GM23338 (cell line): ENCODE results near the gene ADD3. TPM values are rescaled to one million over a fixed set of nuclear protein-coding genes. Genes with fewer than 3 reads are reported as not detected.

ENCODE experiments used
- ATAC-seq: fragments of 200-7000 bp; cut with Tn5 transposase; 3 replicates; pipeline ENCODE4 v1.9.1; 2020
- DNase-seq: peaks from one replicate; pipeline ENCODE4 v3.0.0-alpha.2; 2015; ENCODE audit warnings: low spot score
- H2AFZ ChIP-seq: fragments of 200-600 bp; sonication (generic); 2 replicates; pipeline ENCODE4 v1.8.0; 2016; ENCODE audit warnings: antibody characterized with exemption, mild to moderate bottlenecking, moderate library complexity
- H3F3A ChIP-seq: fragments of 200-600 bp; sonication (generic); replicated peaks from 2 replicates; pipeline ENCODE4 v1.8.0; 2017; ENCODE audit warnings: antibody characterized with exemption, mixed run types, low read depth
- H3K27ac ChIP-seq: fragments of 200-600 bp; sonication (generic); 2 replicates; pipeline ENCODE4 v1.6.1; 2016; ENCODE audit warnings: low read depth
- H3K27me3 ChIP-seq: fragments of 200-600 bp; sonication (generic); 2 replicates; pipeline ENCODE4 v1.8.0; 2016; ENCODE audit warnings: mild to moderate bottlenecking, mixed run types, moderate library complexity; ENCODE audit not compliant: insufficient read depth
- H3K36me3 ChIP-seq: fragments of 200-600 bp; sonication (generic); 2 replicates; pipeline ENCODE4 v1.8.0; 2016; ENCODE audit warnings: mild to moderate bottlenecking; ENCODE audit not compliant: insufficient read depth
- H3K4me1 ChIP-seq: fragments of 200-600 bp; sonication (generic); 2 replicates; pipeline ENCODE4 v1.8.0; 2016; ENCODE audit warnings: mild to moderate bottlenecking, moderate library complexity; ENCODE audit not compliant: insufficient read depth
- H3K4me2 ChIP-seq: fragments of 200-600 bp; sonication (generic); 2 replicates; pipeline ENCODE4 v1.7.1; 2017; ENCODE audit warnings: mixed run types
- H3K4me3 ChIP-seq: fragments of 200-600 bp; sonication (generic); 2 replicates; pipeline ENCODE4 v1.6.1; 2016; ENCODE audit warnings: mixed run types
- H3K79me2 ChIP-seq: fragments of 200-600 bp; sonication (generic); replicated peaks from 2 replicates; pipeline ENCODE4 v1.8.0; 2017; ENCODE audit warnings: mild to moderate bottlenecking; ENCODE audit not compliant: insufficient read depth
- H3K9me2 ChIP-seq: fragments of 200-600 bp; sonication (generic); 2 replicates; pipeline ENCODE4 v1.8.0; 2017; ENCODE audit not compliant: insufficient read depth
- H4K20me1 ChIP-seq: fragments of 200-600 bp; sonication (generic); replicated peaks from 2 replicates; pipeline ENCODE4 v1.8.0; 2017; ENCODE audit warnings: mild to moderate bottlenecking; ENCODE audit not compliant: insufficient read depth
- H3K27ac Mint-ChIP-seq: 2 replicates; pipeline ENCODE4 v1.8.0; 2020; ENCODE audit warnings: inconsistent platforms, mild to moderate bottlenecking, moderate library complexity, mixed read lengths
- H3K27me3 Mint-ChIP-seq: 3 replicates; pipeline ENCODE4 v1.8.0; 2022; ENCODE audit warnings: low read depth, mild to moderate bottlenecking, moderate library complexity, mixed read lengths, inconsistent platforms; ENCODE audit not compliant: insufficient read depth, poor library complexity
- H3K36me3 Mint-ChIP-seq: 3 replicates; pipeline ENCODE4 v1.8.0; 2021; ENCODE audit warnings: low read depth, mild to moderate bottlenecking, inconsistent platforms, moderate library complexity, mixed read lengths
- H3K4me1 Mint-ChIP-seq: 3 replicates; pipeline ENCODE4 v1.8.0; 2020; ENCODE audit warnings: mild to moderate bottlenecking, inconsistent platforms, mixed read lengths
- H3K4me3 Mint-ChIP-seq: 3 replicates; pipeline ENCODE4 v1.8.0; 2021; ENCODE audit warnings: moderate library complexity, mild to moderate bottlenecking, inconsistent platforms, mixed read lengths
- H3K9me3 Mint-ChIP-seq: 3 replicates; pipeline ENCODE4 v1.8.0; 2020; ENCODE audit warnings: moderate library complexity, mild to moderate bottlenecking, inconsistent platforms, mixed read lengths
- EZH2 ChIP-seq: fragments of 200-600 bp; sonication (generic); IDR thresholded peaks from one replicate; pipeline ENCODE4 v1.8.0; 2017; ENCODE audit warnings: antibody characterized with exemption, mild to moderate bottlenecking, low read depth; ENCODE audit not compliant: unreplicated experiment
- EZH2phosphoT487 ChIP-seq: fragments of 200-600 bp; sonication (generic); IDR thresholded peaks from one replicate; pipeline ENCODE4 v1.8.1; 2018; ENCODE audit warnings: antibody characterized with exemption; ENCODE audit not compliant: unreplicated experiment
- JUNB ChIP-seq: IDR thresholded peaks from one replicate; pipeline ENCODE4 v1.6.1; 2016; ENCODE audit warnings: antibody characterized with exemption; ENCODE audit not compliant: unreplicated experiment
- NANOG ChIP-seq: IDR thresholded peaks from 2 replicates; pipeline ENCODE4 v1.6.1; 2016; ENCODE audit warnings: antibody characterized with exemption, borderline replicate concordance
- POLR2AphosphoS5 ChIP-seq: IDR thresholded peaks from 2 replicates; pipeline ENCODE4 v1.6.1; 2016; ENCODE audit warnings: antibody characterized with exemption, low read depth
- REST ChIP-seq: IDR thresholded peaks from one replicate; pipeline ENCODE4 v1.6.1; 2018; ENCODE audit warnings: antibody characterized with exemption; ENCODE audit not compliant: unreplicated experiment
- STAT1 ChIP-seq: IDR thresholded peaks from one replicate; pipeline ENCODE4 v1.6.1; 2016; ENCODE audit warnings: antibody characterized with exemption; ENCODE audit not compliant: unreplicated experiment
- ZNF114 ChIP-seq: fragments of 250-450 bp; sonication (Bioruptor Pico); IDR thresholded peaks from 2 replicates; pipeline ENCODE4 v1.5.0; 2020; ENCODE audit warnings: mild to moderate bottlenecking, moderate library complexity
- ZNF331 ChIP-seq: fragments of 250-450 bp; sonication (Bioruptor Pico); IDR thresholded peaks from 2 replicates; pipeline ENCODE4 v1.5.0; 2020; ENCODE audit warnings: low read depth, mild to moderate bottlenecking, moderate library complexity
- polyA plus RNA-seq: library from polyadenylated mRNA; unstranded; fragments of >200 nt; fragmentation: Nextera tagmentation; extraction: Ambion mirVana; gene quantifications from 2 replicates; pipeline ENCODE4 v1.2.1, GENCODE V29; 2016
- total RNA-seq: library from RNA; depleted of rRNA; stranded (reverse); fragments of >200 nt; shearing (Covaris generic); gene quantifications from 2 replicates; pipeline ENCODE4 v1.2.3, GENCODE V29; 2014

The ADD3 gene
- total and polyA plus RNA-seq, 2 experiments from 2014 or later: 68.5 to 767 TPM

- TF ChIP-seq POLR2AphosphoS5 (no peak), JUNB (no peak), STAT1 (no peak)
These were observed 167.0 kb downstream of the ADD3 start (continued) for GRCh38 chr10:110174816-110175215.

GRCh38 chr10:110175406-110175805 lies 167.6 kb downstream of the ADD3 start:
- H3K36me3 ChIP-seq: no peaks in the 10 kb centered on the region
- no peak for TF ChIP-seq NANOG
- no peak for TF ChIP-seq EZH2phosphoT487
- TF ChIP-seq EZH2: no peak
- no peak for TF ChIP-seq ZNF114 (CRISPR knock-in tag)
- no peak for TF ChIP-seq POLR2AphosphoS5
- no peak for TF ChIP-seq STAT1
- 0 out of 2 replicates have a peak overlapping the region, but pooled peaks have one; percentile 46 for H3K4me3 ChIP-seq
- H3K4me1 Mint-ChIP-seq: peaks cover 50% of the 10 kb centered on the region
- H3K36me3 Mint-ChIP-seq: no peaks in the 10 kb centered on the region
- H3K79me2 ChIP-seq: no peaks in the 10 kb centered on the region
- DNase-seq: no peak
- no peak overlapping the region for H3K27ac Mint-ChIP-seq
- no peak overlapping the region for H3K27ac ChIP-seq
- H3K4me2 ChIP-seq: peak overlapping the region; percentile 74; the same call in 1 of the 2 replicates
- H3K9me2 ChIP-seq: no peaks in the 10 kb centered on the region
- H3K4me3 Mint-ChIP-seq: no peak overlapping the region
- no peak for ATAC-seq
- H3K27me3 Mint-ChIP-seq: peaks cover 70% of the 10 kb centered on the region
- H3K27me3 ChIP-seq: peaks cover 85% of the 10 kb centered on the region
- peaks cover 10% of the 10 kb centered on the region; the same call in 1 of the 2 replicates for H3F3A ChIP-seq
- peaks cover 8% of the 10 kb centered on the region; the same call in 1 of the 2 replicates for H4K20me1 ChIP-seq
- peaks cover 41% of the 10 kb centered on the region for H3K4me1 ChIP-seq
- peaks cover 2% of the 10 kb centered on the region; the same call in 1 of the 3 replicates for H3K9me3 Mint-ChIP-seq
- no peak overlapping the region for H2AFZ ChIP-seq

- no peaks in the 10 kb centered on the region for H3K9me2 ChIP-seq
- H2AFZ ChIP-seq: peak overlapping the region; percentile 83
- peaks cover 10% of the 10 kb centered on the region; the same call in 1 of the 2 replicates for H3F3A ChIP-seq
- H3K36me3 ChIP-seq: no peaks in the 10 kb centered on the region
- H3K27ac ChIP-seq: no peak overlapping the region
- Mint-ChIP-seq H3K36me3 (no peaks in the 10 kb centered on the region), H3K9me3 (peaks cover 2% of the 10 kb centered on the region; the same call in 1 of the 3 replicates), H3K4me3 (peak overlapping the region; percentile 43; the same call in 1 of the 3 replicates), H3K4me1 (peaks cover 40% of the 10 kb centered on the region), H3K27me3 (peaks cover 61% of the 10 kb centered on the region), H3K27ac (no peak overlapping the region)
- peak overlapping the region; percentile 74 for H3K4me2 ChIP-seq
- peak overlapping the region; percentile 46 for H3K4me3 ChIP-seq
- peaks cover 31% of the 10 kb centered on the region for H3K4me1 ChIP-seq
- no peaks in the 10 kb centered on the region for H3K79me2 ChIP-seq
- ATAC-seq (peak; percentile 45), DNase-seq (no peak)
- H3K27me3 ChIP-seq: peaks cover 75% of the 10 kb centered on the region
- H4K20me1 ChIP-seq: peaks cover under 1% of the 10 kb centered on the region; the same call in 1 of the 2 replicates
- TF ChIP-seq POLR2AphosphoS5 (no peak), ZNF331 (CRISPR knock-in tag) (no peak), EZH2 (no peak), ZNF114 (CRISPR knock-in tag) (no peak), NANOG (no peak), EZH2phosphoT487 (no peak), REST (no peak)
These were observed 168.6 kb downstream of the ADD3 start for GRCh38 chr10:110176141-110177030.
